Measurements from ENCODE around the gene CYP11A1.

Gene CYP11A1

GRCh38 chr15:74380361-74381189 lies 13.1 kb upstream of the CYP11A1 start:
- FAIRE-seq (no peak), DNase-seq (ENCODE audit: insufficient read length, low spot score) (no peak)
- no peak for TF ChIP-seq POLR2A (IDR thresholded peaks at IDR 0.05; ENCODE audit: low read depth, low read length)

DNA sequence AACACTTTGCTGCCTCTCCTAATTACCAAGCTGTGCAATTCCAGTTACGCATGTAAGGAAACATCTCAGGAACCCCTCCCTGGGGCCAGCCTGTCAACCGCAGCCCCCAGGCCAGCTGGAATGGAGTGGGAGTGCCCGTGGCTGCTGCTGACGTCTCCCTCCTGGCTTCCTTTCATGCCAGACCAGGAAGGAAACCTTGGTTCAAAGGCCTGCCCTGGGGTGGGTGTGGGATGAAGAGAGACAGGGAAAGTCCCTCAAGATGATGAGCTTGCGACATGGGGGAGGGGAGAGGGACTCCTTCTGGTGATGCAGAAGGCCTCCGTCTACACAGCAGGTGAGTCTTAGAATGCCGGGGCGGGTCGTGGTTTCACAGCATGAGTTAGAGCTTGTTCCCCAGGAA lies 11.4 kb upstream of the CYP11A1 start:
- FAIRE-seq (no peak), DNase-seq (ENCODE audit: insufficient read length, low spot score) (no peak)
- no peak for TF ChIP-seq POLR2A (IDR thresholded peaks at IDR 0.05; ENCODE audit: low read depth, low read length)

- no peak for DNase-seq (ENCODE audit: insufficient read length, low spot score)
- no peak for FAIRE-seq
- TF ChIP-seq POLR2A (IDR thresholded peaks at IDR 0.05; ENCODE audit: low read depth, low read length): no peak
Measured at GRCh38 chr15:74377831-74378766, 10.7 kb upstream of the CYP11A1 start.

DNA sequence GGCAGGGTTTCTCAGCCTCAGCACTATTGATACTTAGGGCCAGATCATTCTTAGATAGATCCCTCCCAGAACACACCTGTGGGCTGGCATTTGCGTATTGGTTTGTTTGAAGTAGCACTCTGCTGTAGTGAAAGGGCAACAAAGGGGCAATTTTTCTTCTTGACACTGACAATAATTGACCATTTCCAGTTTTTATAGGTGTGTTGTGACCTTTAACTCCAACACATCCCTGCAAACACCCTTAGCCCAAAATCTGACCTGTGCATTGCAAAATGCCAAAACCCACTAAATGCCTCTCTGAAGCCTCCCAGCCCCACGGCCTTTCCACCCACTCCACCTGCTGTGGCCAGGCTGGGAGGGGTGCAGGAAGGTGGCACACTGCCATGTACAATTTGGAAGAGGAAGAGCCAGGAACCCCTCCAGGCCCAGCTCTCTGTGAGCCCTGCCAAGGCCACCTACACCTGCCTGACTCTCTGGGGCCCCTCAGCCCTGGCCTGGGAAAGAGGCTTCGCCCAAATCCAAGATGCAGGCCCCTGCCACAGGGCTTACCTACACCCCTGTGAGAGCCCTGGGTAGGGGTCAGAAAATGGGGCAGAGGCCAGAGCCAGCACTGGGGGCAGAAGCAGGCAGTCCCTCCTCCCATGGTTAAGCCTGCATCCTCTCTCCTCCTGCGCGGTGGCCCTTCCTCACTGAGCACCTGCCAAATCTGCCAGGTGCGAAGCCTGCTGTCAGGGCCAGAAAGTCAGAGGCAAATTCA lies 9.6 kb upstream of the CYP11A1 start:
- DNase-seq (ENCODE audit: insufficient read length, low spot score) (no peak), FAIRE-seq (no peak)
- no peak for TF ChIP-seq POLR2A (IDR thresholded peaks at IDR 0.05; ENCODE audit: low read depth, low read length)

GRCh38 chr15:74376226-74376625 lies 8.8 kb upstream of the CYP11A1 start:
- DNase-seq (ENCODE audit: insufficient read length, low spot score): no peak
- no peak for FAIRE-seq
- no peak for TF ChIP-seq POLR2A (IDR thresholded peaks at IDR 0.05; ENCODE audit: low read depth, low read length)

- no peak for TF ChIP-seq POLR2A (IDR thresholded peaks at IDR 0.05; ENCODE audit: low read depth, low read length)
- FAIRE-seq (no peak), DNase-seq (ENCODE audit: insufficient read length, low spot score) (peak; percentile 36)
Measured at GRCh38 chr15:74375303-74375693, 7.9 kb upstream of the CYP11A1 start.

DNA sequence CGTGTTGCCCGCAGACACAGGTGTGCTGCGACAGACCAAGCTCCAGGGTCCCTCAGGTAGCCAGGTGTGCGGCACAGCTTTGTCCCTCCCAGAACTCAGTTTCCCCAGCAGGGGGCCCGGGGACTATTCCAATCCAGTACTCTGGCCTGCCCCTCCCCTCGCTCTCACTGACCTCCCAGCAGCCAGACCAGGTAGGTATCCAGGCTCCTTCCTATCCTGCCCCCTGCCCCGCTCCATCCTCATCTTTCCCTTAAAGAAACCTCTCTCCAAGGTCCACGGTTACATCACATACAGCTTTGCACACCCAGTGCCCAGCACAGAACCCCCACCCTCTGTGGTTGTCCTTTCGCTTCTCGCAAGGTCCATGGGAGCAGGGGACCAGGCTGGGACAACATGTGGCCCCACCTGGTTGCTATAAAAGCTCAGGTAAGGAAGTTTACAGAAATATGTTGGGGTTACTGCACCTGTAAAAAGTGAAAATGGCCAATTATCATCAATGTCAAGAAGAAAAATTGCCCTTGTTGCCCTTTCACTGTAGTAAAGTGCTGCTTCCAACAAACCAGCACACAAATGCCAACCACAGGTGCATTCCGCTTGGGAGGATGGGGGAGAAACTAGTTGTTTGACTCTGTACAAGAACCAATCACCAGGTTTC lies 7.3 kb upstream of the CYP11A1 start:
- DNase-seq (ENCODE audit: insufficient read length, low spot score) (no peak), FAIRE-seq (no peak)
- no peak for TF ChIP-seq POLR2A (IDR thresholded peaks at IDR 0.05; ENCODE audit: low read depth, low read length)

GRCh38 chr15:74373731-74374647 lies 6.5 kb upstream of the CYP11A1 start:
- peak; percentile 88 for DNase-seq (ENCODE audit: insufficient read length, low spot score)
- FAIRE-seq: no peak
- no peak for TF ChIP-seq POLR2A (IDR thresholded peaks at IDR 0.05; ENCODE audit: low read depth, low read length)

DNA sequence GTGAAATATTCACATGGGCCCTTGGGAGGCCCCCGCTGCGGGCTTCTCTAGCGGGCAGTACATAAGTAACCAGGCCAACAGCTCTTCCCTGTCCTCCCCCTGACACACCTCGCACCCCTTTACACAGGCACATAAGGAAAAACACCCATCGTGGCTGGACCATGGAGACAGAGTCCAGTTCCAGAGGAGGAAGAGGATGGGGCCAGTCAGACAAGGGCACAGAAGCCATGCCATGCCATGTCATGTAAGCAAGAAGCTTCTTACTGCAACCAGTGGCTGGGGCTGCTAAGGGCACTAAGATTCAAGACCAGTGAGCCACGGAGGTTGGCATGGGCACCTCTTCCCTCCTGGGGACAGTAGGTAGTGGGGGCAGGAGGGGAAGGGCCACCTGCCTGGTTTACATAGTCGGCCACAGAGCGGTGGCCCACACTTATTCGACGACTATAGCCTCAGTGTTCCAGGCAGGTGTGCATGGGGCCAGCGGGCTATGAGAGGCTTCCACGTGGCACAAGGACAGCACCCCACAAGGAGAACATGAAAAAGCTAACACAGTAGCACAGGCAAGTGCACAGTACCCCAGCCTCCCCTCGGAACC lies 5.7 kb upstream of the CYP11A1 start:
- FAIRE-seq: no peak
- DNase-seq (ENCODE audit: insufficient read length, low spot score): no peak
- TF ChIP-seq POLR2A (IDR thresholded peaks at IDR 0.05; ENCODE audit: low read depth, low read length): no peak

GRCh38 chr15:74370471-74370870 lies 3.0 kb upstream of the CYP11A1 start:
- DNase-seq (ENCODE audit: insufficient read length, low spot score) (no peak), FAIRE-seq (no peak)
- TF ChIP-seq POLR2A (IDR thresholded peaks at IDR 0.05; ENCODE audit: low read depth, low read length): no peak

DNA sequence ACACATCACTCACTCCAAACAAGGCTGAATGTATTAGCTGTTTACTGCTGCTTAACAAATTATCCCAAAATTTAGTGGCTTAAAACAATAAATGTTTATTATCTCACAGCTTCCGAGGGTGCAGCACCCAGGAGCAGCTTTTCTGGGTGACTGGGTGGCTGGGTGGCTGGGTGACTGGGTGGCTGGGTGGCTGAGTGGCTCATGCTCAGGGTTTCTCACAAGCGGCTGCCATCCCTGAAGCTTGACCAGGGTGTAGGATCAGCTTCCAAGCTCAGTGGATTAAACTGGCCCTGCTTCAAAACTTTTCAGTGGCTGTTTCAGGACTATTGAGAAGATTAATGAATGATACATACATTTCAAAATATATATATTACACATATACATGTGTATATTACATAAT lies 2.3 kb upstream of the CYP11A1 start:
- no peak for FAIRE-seq
- no peak for TF ChIP-seq POLR2A (IDR thresholded peaks at IDR 0.05; ENCODE audit: low read depth, low read length)
- no peak for DNase-seq (ENCODE audit: insufficient read length, low spot score)

DNA sequence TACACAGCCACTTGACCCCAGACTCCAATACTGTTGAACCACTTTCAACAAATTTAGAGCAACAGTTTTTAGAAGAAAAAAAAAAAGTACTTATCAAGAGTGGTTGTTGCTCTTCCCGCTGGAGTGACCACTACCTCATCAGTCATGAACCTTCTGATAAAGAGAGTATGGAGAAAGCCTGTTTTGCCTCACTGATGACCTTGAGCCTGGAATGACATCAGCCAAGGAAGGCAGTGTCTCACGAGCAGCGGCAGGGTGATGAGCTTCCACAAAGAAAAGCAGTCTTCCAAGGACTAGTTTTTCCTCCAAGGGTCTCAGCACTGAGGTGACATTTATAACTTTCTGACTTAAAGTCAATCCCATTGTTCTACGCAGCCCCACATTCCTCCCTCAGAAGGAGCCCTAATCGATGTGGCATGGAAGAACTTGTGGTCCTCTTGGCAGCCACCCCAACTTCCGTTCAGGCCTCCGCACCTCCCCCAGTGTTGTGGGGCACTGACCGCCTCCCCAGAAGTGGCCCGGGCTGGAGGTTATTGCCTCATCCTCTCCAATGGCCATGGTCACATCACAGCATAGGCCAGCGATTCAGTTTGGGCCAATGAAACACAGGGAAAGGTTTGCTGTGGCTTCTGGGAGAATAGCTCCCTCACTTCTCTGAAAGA lies 1.8 kb upstream of the CYP11A1 start:
- DNase-seq (ENCODE audit: insufficient read length, low spot score) (no peak), FAIRE-seq (no peak)
- TF ChIP-seq POLR2A (IDR thresholded peaks at IDR 0.05; ENCODE audit: low read depth, low read length): no peak
